DMS153 treated with DMSO at 0.1 percent for 48 hours (cell line): ENCODE results near the gene METRNL.
"Not testable (repeated sequence)": the region's sequence is repeated elsewhere in the genome, so short reads cannot be mapped to it uniquely, and the experiment has no call there.

Experiments used
- DNase-seq: peaks from one replicate; lab custom pipeline; 2025; ENCODE audit not compliant: unreplicated experiment; lab: John Stamatoyannopoulos, UW

Gene METRNL

GRCh38 chr17:83065660-83066542 is 13.5 kb upstream of the METRNL start:
- DNase-seq, result no peak

- not testable (repeated sequence) for DNase-seq
These were observed 12.9 kb upstream of the METRNL start for GRCh38 chr17:83066543-83066890.

- no peak for DNase-seq
These were observed 12.2 kb upstream of the METRNL start for GRCh38 chr17:83067071-83067717.

- no peak for DNase-seq
These were observed 11.6 kb upstream of the METRNL start for GRCh38 chr17:83067718-83068261.

- DNase-seq, result no peak
These were observed 10.5 kb upstream of the METRNL start for GRCh38 chr17:83068641-83069570.

GRCh38 chr17:83069571-83069906 is 9.9 kb upstream of the METRNL start:
- DNase-seq, result no peak

- no peak for DNase-seq
These were observed 9.3 kb upstream of the METRNL start for GRCh38 chr17:83069931-83070742.

- no peak for DNase-seq
These were observed 8.5 kb upstream of the METRNL start for GRCh38 chr17:83070800-83071341.

- DNase-seq, result no peak
These were observed 8.0 kb upstream of the METRNL start for GRCh38 chr17:83071365-83071764.

- DNase-seq, result no peak
These were observed 7.3 kb upstream of the METRNL start for GRCh38 chr17:83071966-83072562.

- no peak for DNase-seq
These were observed 6.6 kb upstream of the METRNL start for GRCh38 chr17:83072600-83073358.

GRCh38 chr17:83073389-83074063 is 5.9 kb upstream of the METRNL start:
- no peak for DNase-seq

GRCh38 chr17:83074486-83075223 is 4.8 kb upstream of the METRNL start:
- DNase-seq, result no peak

GRCh38 chr17:83075270-83075880 is 4.0 kb upstream of the METRNL start:
- no peak for DNase-seq

- DNase-seq, result no peak
These were observed 2.5 kb upstream of the METRNL start for GRCh38 chr17:83076938-83077337.

GRCh38 chr17:83077411-83077810 is 2.0 kb upstream of the METRNL start:
- DNase-seq, result no peak

GRCh38 chr17:83077939-83078338 is 1.5 kb upstream of the METRNL start:
- no peak for DNase-seq
